OCI-LY7 (cell line): Measurements from ENCODE around the gene MRPL50. TPM values are rescaled to one million over a fixed set of nuclear protein-coding genes. Genes with fewer than 3 reads are reported as not detected.

Experiments
- BruUV-seq: library from RNA; stranded (reverse); fragments of 400-500 nt; replicated peaks from 2 replicates; lab custom pipeline; 2021; lab: Mats Ljungman, UMichigan
- CTCF ChIA-PET: fragments of 300-600 bp; sonication (Branson Sonifier 250); formaldehyde crosslinking; loops from one replicate; lab custom pipeline; 2022; ENCODE audit warnings: antibody characterized with exemption; ENCODE audit not compliant: unreplicated experiment; lab: Charles Lee
- POLR2A ChIA-PET: fragments of 300-600 bp; sonication (Branson Sonifier 250); formaldehyde crosslinking; loops from one replicate; lab custom pipeline; 2022; ENCODE audit warnings: antibody characterized with exemption; lab: Charles Lee
- DNase-seq: peaks from one replicate; pipeline ENCODE4 v3.0.0-alpha.2; 2015; ENCODE audit warnings: low spot score
- H2AFZ ChIP-seq: fragments of 200-600 bp; sonication (generic), shearing (Covaris generic); 2 replicates; pipeline ENCODE4 v1.6.1; 2014; ENCODE audit warnings: mild to moderate bottlenecking, antibody characterized with exemption, low read length, moderate library complexity
- H3K27ac ChIP-seq: fragments of 200-600 bp; sonication (generic); 2 replicates; pipeline ENCODE4 v1.5.1; 2014; ENCODE audit warnings: mixed run types, low read depth, mild to moderate bottlenecking, moderate library complexity, low read length, inconsistent platforms; ENCODE audit not compliant: poor library complexity, severe bottlenecking
- H3K36me3 ChIP-seq: fragments of 200-600 bp; sonication (generic); 2 replicates; pipeline ENCODE4 v1.6.1; 2014; ENCODE audit warnings: mild to moderate bottlenecking, antibody characterized with exemption, low read length, moderate library complexity, mixed read lengths; ENCODE audit not compliant: insufficient read depth
- H3K4me1 ChIP-seq: fragments of 200-600 bp; sonication (generic); 2 replicates; pipeline ENCODE4 v1.5.1; 2014; ENCODE audit warnings: mild to moderate bottlenecking, low read length; ENCODE audit not compliant: insufficient read depth, poor library complexity, severe bottlenecking
- H3K4me2 ChIP-seq: fragments of 200-600 bp; sonication (generic); 2 replicates; pipeline ENCODE4 v1.6.1; 2014; ENCODE audit warnings: mild to moderate bottlenecking, low read length
- H3K4me3 ChIP-seq: fragments of 200-600 bp; sonication (generic); 2 replicates; pipeline ENCODE4 v1.5.1; 2014; ENCODE audit warnings: mild to moderate bottlenecking, low read depth, low read length; ENCODE audit not compliant: poor library complexity, severe bottlenecking
- H3K79me2 ChIP-seq: fragments of 200-600 bp; sonication (generic); 2 replicates; pipeline ENCODE4 v1.6.1; 2016; ENCODE audit warnings: low read depth, mild to moderate bottlenecking, low read length, moderate library complexity, mixed read lengths; ENCODE audit not compliant: insufficient read depth
- H3K9me2 ChIP-seq: fragments of 200-600 bp; sonication (generic); 2 replicates; pipeline ENCODE4 v1.6.1; 2016; ENCODE audit warnings: mild to moderate bottlenecking, low read length, mixed read lengths; ENCODE audit not compliant: insufficient read depth
- H3K9me3 ChIP-seq: fragments of 200-600 bp; sonication (generic); 2 replicates; pipeline ENCODE4 v1.6.1; 2014; ENCODE audit warnings: mild to moderate bottlenecking, mixed run types, low read length, mixed read lengths
- H4K20me1 ChIP-seq: fragments of 200-600 bp; sonication (generic); 2 replicates; pipeline ENCODE4 v1.6.1; 2014; ENCODE audit warnings: mild to moderate bottlenecking, antibody characterized with exemption, low read length, moderate library complexity, mixed read lengths; ENCODE audit not compliant: insufficient read depth
- EZH2phosphoT487 ChIP-seq: fragments of 200-600 bp; sonication (generic); IDR thresholded peaks from 2 replicates; pipeline ENCODE4 v1.6.1; 2018; ENCODE audit warnings: low read depth, borderline replicate concordance, mild to moderate bottlenecking, mixed run types, antibody characterized with exemption, low read length, moderate library complexity, mixed read lengths
- intact Hi-C: fragments of 100-400 bp; cut with micrococcal nuclease; formaldehyde crosslinking; loops from one replicate; pipeline ENCODE4 v1.10.0; 2022; ENCODE audit not compliant: unreplicated experiment
- total RNA-seq, 2 experiments: library from RNA; depleted of rRNA in 1 of 2; stranded (reverse); fragments of >200 nt in 1 of 2; shearing (Covaris generic) in 1 of 2; gene quantifications; 2 replicates each; pipeline ENCODE4 v1.2.3, GENCODE V29; 2014 to 2022
- TF ChIP-seq, protein P1 (sequence below): fragments of 200-600 bp; sonication (generic); conservative IDR thresholded peaks from 2 replicates; pipeline ENCODE4 v1.5.1; 2014; ENCODE audit warnings: mild to moderate bottlenecking, antibody characterized with exemption, low read length, moderate library complexity, mixed read lengths

The MRPL50 gene
- total RNA-seq, 2 experiments from 2014 or later, result 12.8 to 18.5 TPM

DNA sequence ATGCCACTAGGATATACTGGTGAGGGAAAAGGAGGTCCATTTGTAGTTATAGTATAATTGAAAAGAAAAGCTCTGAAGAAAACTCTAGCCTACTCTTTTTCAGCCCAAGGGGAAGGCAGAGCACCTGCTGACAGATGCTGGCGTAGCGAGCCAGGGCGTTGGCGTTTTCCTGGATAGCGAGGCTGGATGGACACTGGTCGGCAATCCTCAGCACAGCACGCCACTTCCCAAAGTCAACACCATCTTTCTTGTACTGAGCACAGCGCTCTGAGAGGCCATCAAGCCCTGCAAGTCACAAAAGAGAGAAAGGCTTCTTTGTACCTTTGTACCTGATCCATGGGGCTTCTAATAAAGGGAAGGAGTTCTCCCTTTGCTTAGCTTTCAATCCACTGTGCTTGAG, 28.9 kb upstream of the MRPL50 start:
- Histone ChIP-seq H3K27ac (peak overlapping the region; percentile 74), H3K36me3 (no peaks in the 10 kb centered on the region), H4K20me1 (no peaks in the 10 kb centered on the region), H3K4me2 (peak overlapping the region; percentile 64), H3K4me1 (peaks cover 21% of the 10 kb centered on the region), H3K79me2 (no peaks in the 10 kb centered on the region), H3K4me3 (no peak overlapping the region), H3K9me3 (no peaks in the 10 kb centered on the region), H2AFZ (peak overlapping the region; percentile 93; the same call in 1 of the 2 replicates), H3K9me2 (no peaks in the 10 kb centered on the region)
- CTCF ChIA-PET, result no interaction called here
- BruUV-seq, result no TSS peak
- TF ChIP-seq EZH2phosphoT487, result no peak
- TF ChIP-seq, protein P1, sequence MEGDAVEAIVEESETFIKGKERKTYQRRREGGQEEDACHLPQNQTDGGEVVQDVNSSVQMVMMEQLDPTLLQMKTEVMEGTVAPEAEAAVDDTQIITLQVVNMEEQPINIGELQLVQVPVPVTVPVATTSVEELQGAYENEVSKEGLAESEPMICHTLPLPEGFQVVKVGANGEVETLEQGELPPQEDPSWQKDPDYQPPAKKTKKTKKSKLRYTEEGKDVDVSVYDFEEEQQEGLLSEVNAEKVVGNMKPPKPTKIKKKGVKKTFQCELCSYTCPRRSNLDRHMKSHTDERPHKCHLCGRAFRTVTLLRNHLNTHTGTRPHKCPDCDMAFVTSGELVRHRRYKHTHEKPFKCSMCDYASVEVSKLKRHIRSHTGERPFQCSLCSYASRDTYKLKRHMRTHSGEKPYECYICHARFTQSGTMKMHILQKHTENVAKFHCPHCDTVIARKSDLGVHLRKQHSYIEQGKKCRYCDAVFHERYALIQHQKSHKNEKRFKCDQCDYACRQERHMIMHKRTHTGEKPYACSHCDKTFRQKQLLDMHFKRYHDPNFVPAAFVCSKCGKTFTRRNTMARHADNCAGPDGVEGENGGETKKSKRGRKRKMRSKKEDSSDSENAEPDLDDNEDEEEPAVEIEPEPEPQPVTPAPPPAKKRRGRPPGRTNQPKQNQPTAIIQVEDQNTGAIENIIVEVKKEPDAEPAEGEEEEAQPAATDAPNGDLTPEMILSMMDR, result no peak
- POLR2A ChIA-PET, result interaction anchor here (0.5 to 1.8 kb wide), 8 partner anchors 8 to 193 kb away, joined by 3 to 7 read pairs (median 3); partner anchors contain the start of genes ALDOB, MRPL50 and ZNF189
- intact Hi-C loops, result no loop called here
- no peak for DNase-seq

DNA sequence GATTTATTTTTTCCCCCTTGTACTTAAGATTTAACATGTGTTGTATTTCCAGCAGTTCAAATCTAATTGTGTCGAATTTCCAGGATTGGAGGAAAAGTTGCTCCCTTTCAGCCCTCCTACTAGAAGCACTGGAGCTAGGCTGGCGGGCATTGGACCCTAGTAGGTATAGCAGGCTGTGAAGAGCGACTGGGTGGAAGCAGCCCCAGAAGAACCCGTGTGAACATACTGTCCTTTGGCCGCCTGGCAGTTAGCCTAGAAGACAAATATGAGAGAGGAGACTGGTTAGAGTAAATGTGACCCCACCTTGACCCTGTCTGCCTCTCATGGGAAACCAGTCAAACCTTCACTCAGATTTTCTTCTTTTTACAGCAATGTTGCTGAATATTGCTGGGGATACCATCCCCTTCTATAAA, 23.2 kb upstream of the MRPL50 start:
- Histone ChIP-seq H3K4me2 (no peak overlapping the region), H3K9me3 (no peaks in the 10 kb centered on the region), H3K4me1 (no peaks in the 10 kb centered on the region), H3K9me2 (no peaks in the 10 kb centered on the region), H3K27ac (no peak overlapping the region), H2AFZ (no peak overlapping the region), H3K36me3 (no peaks in the 10 kb centered on the region), H4K20me1 (no peaks in the 10 kb centered on the region), H3K4me3 (no peak overlapping the region), H3K79me2 (no peaks in the 10 kb centered on the region)
- ChIA-PET POLR2A (no interaction called here), CTCF (no interaction called here)
- TF ChIP-seq, protein P1, result no peak
- TF ChIP-seq EZH2phosphoT487, result no peak
- intact Hi-C loops, result no loop called here
- no peak for DNase-seq
- no TSS peak for BruUV-seq

DNA sequence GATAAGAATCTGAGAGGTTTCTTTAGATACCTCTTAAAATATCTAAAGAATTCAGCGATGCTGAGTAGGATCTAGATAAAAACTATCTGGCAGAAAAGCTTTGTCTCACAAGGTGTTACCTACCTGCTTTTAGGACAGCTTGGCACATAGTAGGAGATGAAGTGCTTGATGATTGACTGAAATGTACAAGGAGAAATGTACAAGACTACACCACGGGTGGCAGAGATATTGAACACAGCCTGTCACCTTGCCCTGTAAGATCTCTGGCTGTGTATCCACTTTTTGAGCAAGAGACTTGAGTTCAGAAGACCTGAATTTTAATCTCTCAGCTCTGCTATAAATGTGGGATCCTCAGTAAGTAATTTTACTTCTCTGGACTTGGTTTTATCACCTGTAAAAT, 21.4 kb upstream of the MRPL50 start:
- intact Hi-C loops, result no loop called here
- H3K4me3 ChIP-seq, result no peak overlapping the region
- TF ChIP-seq, protein P1, result no peak
- TF ChIP-seq EZH2phosphoT487, result no peak
- ChIA-PET CTCF (no interaction called here), POLR2A (interaction anchor here (1.5 kb wide), 1 partner anchor 13 kb away, joined by 6 read pairs; no protein-coding TSS in a partner anchor)
- no peaks in the 10 kb centered on the region for H3K9me3 ChIP-seq
- H3K9me2 ChIP-seq, result no peaks in the 10 kb centered on the region
- no peaks in the 10 kb centered on the region for H3K4me1 ChIP-seq
- H3K27ac ChIP-seq, result no peak overlapping the region
- no peaks in the 10 kb centered on the region for H3K36me3 ChIP-seq
- H3K79me2 ChIP-seq, result no peaks in the 10 kb centered on the region
- BruUV-seq, result no TSS peak
- H4K20me1 ChIP-seq, result no peaks in the 10 kb centered on the region
- DNase-seq, result no peak
- no peak overlapping the region for H2AFZ ChIP-seq
- H3K4me2 ChIP-seq, result no peak overlapping the region
